Thymus (tissue), 11 donors: ENCODE data around the gene CRYGS. TPM values are rescaled to one million over a fixed set of nuclear protein-coding genes. Genes with fewer than 3 reads are reported as not detected.
A peak's percentile ranks its signal among the peaks of the same experiment; 100 is the strongest.

ENCODE experiments used
- DNase-seq, 9 donors: peaks; one replicate each; pipeline ENCODE4 v3.0.0-alpha.2; 2013; ENCODE audit warnings: low spot score in 9 of 9, low read depth in 6 of 9, missing footprints in 1 of 9
- H3K27ac ChIP-seq, 2 donors: one replicate each; pipeline ENCODE4 v1.5.1; 2013; ENCODE audit warnings: control low read depth in 1 of 2, low read depth in 1 of 2, low read length in 1 of 2, mild to moderate bottlenecking in 1 of 2, moderate library complexity in 1 of 2
- H3K27me3 ChIP-seq, 2 donors: one replicate each; pipeline ENCODE4 v1.5.1; 2013; ENCODE audit warnings: low read length in 1 of 2; ENCODE audit not compliant: control insufficient read depth in 2 of 2, insufficient read depth in 1 of 2
- H3K36me3 ChIP-seq, 2 donors: one replicate each; pipeline ENCODE4 v1.5.1; 2013; ENCODE audit warnings: low read length in 1 of 2, mild to moderate bottlenecking in 1 of 2, moderate library complexity in 1 of 2; ENCODE audit not compliant: control insufficient read depth in 2 of 2, insufficient read depth in 2 of 2
- H3K4me1 ChIP-seq, 2 donors: one replicate each; pipeline ENCODE4 v1.5.1; 2013; ENCODE audit warnings: low read length in 2 of 2; ENCODE audit not compliant: control insufficient read depth in 2 of 2, insufficient read depth in 2 of 2
- H3K4me3 ChIP-seq, 2 donors: one replicate each; pipeline ENCODE4 v1.5.1; 2013; ENCODE audit warnings: low read length in 2 of 2, control low read depth in 1 of 2, mild to moderate bottlenecking in 1 of 2
- H3K9me3 ChIP-seq, 2 donors: one replicate each; pipeline ENCODE4 v1.5.1; 2013; ENCODE audit warnings: low read length in 1 of 2, mild to moderate bottlenecking in 1 of 2; ENCODE audit not compliant: control insufficient read depth in 2 of 2, insufficient read depth in 1 of 2
- WGBS: extraction: QIAGEN DNeasy Blood & Tissue Kit; methylation state at CpG from one replicate; pipeline ENCODE4 v1.1.7; 2013; 5-methylcytosine and 5-hydroxymethylcytosine counted together
- polyA plus RNA-seq: library from polyadenylated mRNA; stranded (reverse); fragments of 200-250 nt; gene quantifications from one replicate; pipeline ENCODE4 v1.2.3, GENCODE V29; 2013
- total RNA-seq: library from RNA; stranded (reverse); fragments of 120-200 nt; gene quantifications from one replicate; pipeline ENCODE4 v1.2.4, GENCODE V29; 2013
- donor health status: healthy.

The CRYGS gene
- total and polyA plus RNA-seq, 2 donors: 3.1 to 21.0 TPM

- Histone ChIP-seq H3K4me1 (peaks cover 22 to 58% of the 10 kb centered on the region in 2 donors), H3K27ac (peak overlapping the region in 1 of 2 donors; percentile 59), H3K4me3 (no peak overlapping the region), H3K9me3 (peaks cover 1 to 5% of the 10 kb centered on the region in 2 donors), H3K36me3 (no peaks in the 10 kb centered on the region), H3K27me3 (no peaks in the 10 kb centered on the region)
- no peak for DNase-seq
- 98% methylated on average over 3 of the region's 3 CpGs for WGBS
Measured at GRCh38 chr3:186514296-186515002, 29.7 kb downstream of the CRYGS start.

- DNase-seq: no peak
- no peaks in the 10 kb centered on the region for H3K27me3 ChIP-seq
- peaks cover 1 to 5% of the 10 kb centered on the region in 2 donors for H3K9me3 ChIP-seq
- H3K4me1 ChIP-seq: peaks cover 20 to 53% of the 10 kb centered on the region in 2 donors
- 96% methylated on average over 5 of the region's 5 CpGs for WGBS
- no peak overlapping the region for H3K4me3 ChIP-seq
- no peaks in the 10 kb centered on the region for H3K36me3 ChIP-seq
- H3K27ac ChIP-seq: no peak overlapping the region
Measured at GRCh38 chr3:186513386-186513785, 30.8 kb downstream of the CRYGS start.

DNA sequence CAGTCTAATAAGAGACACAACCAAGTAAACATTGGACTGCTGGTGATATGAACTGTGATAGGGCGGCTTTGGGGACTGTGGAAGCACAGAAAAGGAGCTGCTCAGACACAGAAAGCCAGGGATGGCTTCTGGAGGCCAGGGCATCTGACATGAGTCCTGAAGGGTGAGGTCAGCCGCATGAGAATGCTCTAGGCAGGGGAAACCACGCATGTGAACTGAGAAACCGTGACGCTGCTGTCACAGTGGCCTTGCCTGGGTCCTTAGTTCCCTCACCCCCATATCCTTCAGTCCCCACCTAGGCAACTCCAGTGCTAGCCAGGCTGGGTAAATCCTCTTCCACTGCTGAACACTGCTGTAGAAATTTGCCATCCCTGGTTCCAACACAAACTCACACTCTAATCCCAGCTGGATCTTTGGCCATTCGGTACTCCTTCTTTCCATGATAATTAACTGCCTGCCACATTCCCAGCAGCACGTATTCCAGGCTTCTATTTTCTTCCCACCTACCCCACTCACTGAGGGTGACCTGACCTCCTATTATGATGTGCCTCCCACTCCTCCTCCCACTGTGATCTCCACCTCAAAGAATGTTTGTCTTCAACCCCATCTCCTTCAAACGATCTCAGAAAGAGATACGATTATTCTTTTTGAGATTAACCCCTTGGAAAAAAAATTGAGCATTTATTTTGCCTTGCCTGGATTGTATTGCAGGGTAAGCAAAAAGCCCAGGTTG, 31.4 kb downstream of the CRYGS start:
- 87% methylated on average over 9 of the region's 9 CpGs for WGBS
- no peak overlapping the region for H3K27ac ChIP-seq
- no peaks in the 10 kb centered on the region for H3K36me3 ChIP-seq
- peaks cover 1 to 5% of the 10 kb centered on the region in 2 donors for H3K9me3 ChIP-seq
- DNase-seq: no peak
- no peaks in the 10 kb centered on the region for H3K27me3 ChIP-seq
- no peak overlapping the region for H3K4me3 ChIP-seq
- H3K4me1 ChIP-seq: peaks cover 17 to 46% of the 10 kb centered on the region in 2 donors

- Histone ChIP-seq H3K4me1 (peaks cover 17 to 36% of the 10 kb centered on the region in 2 donors), H3K36me3 (no peaks in the 10 kb centered on the region), H3K27me3 (no peaks in the 10 kb centered on the region), H3K4me3 (no peak overlapping the region), H3K27ac (no peak overlapping the region), H3K9me3 (peaks cover 0 to 2% of the 10 kb centered on the region in 2 donors)
- 94% methylated on average over 5 of the region's 5 CpGs for WGBS
- DNase-seq: no peak
Measured at GRCh38 chr3:186511702-186512101, 32.5 kb downstream of the CRYGS start.

GRCh38 chr3:186511245-186511644, 32.9 kb downstream of the CRYGS start:
- 97% methylated on average over 4 of the region's 4 CpGs for WGBS

DNA sequence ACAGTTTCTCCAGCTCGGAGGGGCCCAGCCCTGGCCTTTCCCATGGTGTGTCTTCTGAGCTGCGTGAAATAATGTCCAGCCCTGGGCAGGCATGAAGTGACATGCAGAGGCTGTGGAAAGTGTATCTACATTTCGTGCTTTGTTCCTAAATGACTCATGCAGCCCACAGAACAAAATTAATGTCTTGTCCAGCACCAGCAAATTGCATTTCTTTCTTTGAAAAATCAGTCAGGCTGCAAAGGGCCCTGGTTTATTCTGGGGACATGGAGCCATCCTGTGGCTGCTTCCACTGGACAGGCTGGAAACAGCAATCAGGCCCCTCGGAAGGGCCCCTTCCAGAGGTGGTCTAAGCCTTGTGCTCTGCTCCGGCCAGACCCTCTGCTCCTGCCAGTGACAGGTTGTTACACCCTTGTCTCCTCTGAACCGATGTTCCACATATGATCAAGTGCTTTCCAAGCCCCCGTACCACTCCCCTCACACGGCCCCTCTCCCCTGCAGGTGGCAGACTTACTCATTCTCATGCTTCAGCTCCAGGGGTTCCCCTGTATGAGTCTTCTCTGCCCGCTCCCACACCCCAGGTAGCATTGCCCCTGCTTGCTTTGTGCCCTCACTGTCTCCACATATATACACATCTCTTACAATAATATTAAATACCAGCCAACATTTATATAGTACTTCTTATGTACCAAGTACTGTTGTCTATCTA, 33.7 kb downstream of the CRYGS start:
- no peak for DNase-seq
- no peaks in the 10 kb centered on the region for H3K27me3 ChIP-seq
- no peak overlapping the region for H3K4me3 ChIP-seq
- H3K27ac ChIP-seq: no peak overlapping the region
- no peaks in the 10 kb centered on the region for H3K9me3 ChIP-seq
- WGBS: 92% methylated on average over 9 of the region's 9 CpGs
- no peaks in the 10 kb centered on the region for H3K36me3 ChIP-seq
- H3K4me1 ChIP-seq: peaks cover 11 to 24% of the 10 kb centered on the region in 2 donors

More at GRCh38 chr3:186511245-186511644, 32.9 kb downstream of the CRYGS start:
- Histone ChIP-seq H3K4me3 (no peak overlapping the region), H3K27me3 (no peaks in the 10 kb centered on the region), H3K36me3 (no peaks in the 10 kb centered on the region), H3K4me1 (peaks cover 17 to 32% of the 10 kb centered on the region in 2 donors), H3K27ac (no peak overlapping the region), H3K9me3 (no peaks in the 10 kb centered on the region)
- no peak for DNase-seq

GRCh38 chr3:186509423-186509822, 34.8 kb downstream of the CRYGS start:
- WGBS: 58% methylated on average over 2 of the region's 2 CpGs
- Histone ChIP-seq H3K27ac (no peak overlapping the region), H3K4me1 (peaks cover under 1 to 13% of the 10 kb centered on the region in 2 donors), H3K36me3 (no peaks in the 10 kb centered on the region), H3K4me3 (no peak overlapping the region), H3K27me3 (no peaks in the 10 kb centered on the region), H3K9me3 (no peaks in the 10 kb centered on the region)
- DNase-seq: no peak

GRCh38 chr3:186506857-186507256, 37.3 kb downstream of the CRYGS start:
- WGBS: 95% methylated on average over 2 of the region's 2 CpGs
- H3K36me3 ChIP-seq: no peaks in the 10 kb centered on the region

More at GRCh38 chr3:186506857-186507256, 37.3 kb downstream of the CRYGS start:
- Histone ChIP-seq H3K27me3 (no peaks in the 10 kb centered on the region), H3K4me1 (peaks cover 0 to 16% of the 10 kb centered on the region in 2 donors), H3K9me3 (no peaks in the 10 kb centered on the region), H3K4me3 (no peak overlapping the region), H3K27ac (no peak overlapping the region)
- DNase-seq: no peak
